ENCODE results near the gene MORC3. TPM values are rescaled to one million over a fixed set of nuclear protein-coding genes. Genes with fewer than 3 reads are reported as not detected.

MORC3 gene
- polyA plus RNA-seq, 1 donor (not counting 4 experiments of a cell fraction or from before 2014, with no cell fraction given) = 38.1 TPM

GRCh38 chr21:36320421-36321324 lies 676 bp downstream of the MORC3 start:
- TF ChIP-seq CTCF (optimal IDR thresholded peaks at IDR 0.05 in 1 of 3, IDR thresholded peaks at IDR 0.05 in 1 of 3, conservative IDR thresholded peaks at IDR 0.05 in 1 of 3; ENCODE audit: extremely low read depth in 1 of 3, insufficient read depth in 2 of 3, low read length in 3 of 3) (no peak), EZH2 (IDR thresholded peaks at IDR 0.05; ENCODE audit: low read length) (no peak)
- no peaks in the 10 kb centered on the region for H3K27me3 ChIP-seq (ENCODE audit: control insufficient read depth, extremely low read depth, insufficient read depth, low read length)
- peaks cover 28% of the 10 kb centered on the region for H3K4me1 ChIP-seq (ENCODE audit: control insufficient read depth, extremely low read depth, insufficient read depth, low read length)
- H3K9ac ChIP-seq (ENCODE audit: control insufficient read depth, extremely low read depth, insufficient read depth, low read length) = peak overlapping the region; percentile 88
- peak overlapping the region; percentile 84 for H3K4me2 ChIP-seq (ENCODE audit: control insufficient read depth, extremely low read depth, insufficient read depth, low read depth, low read length)
- H3K4me3 ChIP-seq (ENCODE audit: control insufficient read depth in 2 of 3, extremely low read depth in 1 of 3, insufficient read depth in 2 of 3, low read depth in 1 of 3, low read length in 3 of 3) = peak overlapping the region; percentile 91 to 98 (median 93)
- H3K9me3 ChIP-seq (ENCODE audit: control insufficient read depth, low read depth, low read length) = no peaks in the 10 kb centered on the region
- H3K36me3 ChIP-seq (ENCODE audit: control insufficient read depth in 2 of 2, extremely low read depth in 1 of 2, insufficient read depth in 2 of 2, low read length in 2 of 2) = peaks cover 3 to 6% of the 10 kb centered on the region in 2 experiments
- peaks cover 50% of the 10 kb centered on the region for H3K79me2 ChIP-seq (ENCODE audit: control insufficient read depth, insufficient read depth, low read length)
- DNase-seq (ENCODE audit: low read depth, low spot score) (no peak), FAIRE-seq (peak; percentile 46)
- H3K9me1 ChIP-seq (ENCODE audit: control insufficient read depth, extremely low read depth, insufficient read depth, low read length) = peaks cover 2% of the 10 kb centered on the region
- peak overlapping the region; percentile 30 for H2AFZ ChIP-seq (ENCODE audit: control insufficient read depth, low read length)
- peak overlapping the region; percentile 98 for H3K27ac ChIP-seq (ENCODE audit: control insufficient read depth, insufficient read depth, low read length)
- H4K20me1 ChIP-seq (ENCODE audit: control insufficient read depth, extremely low read depth, insufficient read depth, low read length) = no peaks in the 10 kb centered on the region
- dilution Hi-C loops (cut with MboI; ENCODE audit: extremely low pct_ligation_motif_present, low sequenced_read_pairs) = no loop called here

DNA sequence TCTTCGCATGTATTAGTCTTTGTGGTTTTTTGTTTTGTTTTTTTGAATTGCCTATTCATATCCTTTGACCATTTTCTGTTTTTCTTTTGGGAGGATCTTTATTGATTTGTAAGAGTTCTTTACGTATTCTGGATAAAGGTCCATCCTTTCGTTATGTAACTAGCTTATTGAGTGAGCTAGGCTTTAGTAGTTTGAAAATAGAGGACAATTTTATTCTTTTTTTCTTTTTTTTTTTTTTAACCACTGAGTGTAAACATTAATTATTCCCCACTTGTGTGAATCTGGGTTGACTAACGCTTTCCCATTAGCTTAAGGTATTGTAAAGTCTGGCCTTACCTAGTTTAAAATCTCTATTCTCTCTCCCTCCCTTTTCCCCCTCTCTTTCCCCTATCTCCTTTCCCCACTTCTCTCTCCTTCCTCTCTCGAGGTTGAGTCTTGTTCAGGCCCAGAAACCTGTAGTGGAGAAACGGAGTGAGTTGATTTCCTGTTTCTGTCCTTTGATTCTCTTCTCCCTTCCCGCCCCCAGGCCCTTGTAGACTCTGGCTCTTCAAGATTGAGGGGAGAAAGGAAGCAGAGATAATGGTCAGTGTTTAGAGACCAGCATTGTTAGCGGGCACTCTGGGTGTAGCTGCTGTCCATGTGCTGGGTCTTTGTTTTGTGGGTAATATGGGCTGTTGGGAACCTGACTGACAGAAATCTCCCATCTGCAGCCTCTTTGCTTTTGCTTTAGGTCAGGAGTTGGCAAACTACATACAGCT lies 1.5 kb downstream of the MORC3 start:
- H3K4me3 ChIP-seq (ENCODE audit: control insufficient read depth in 2 of 3, extremely low read depth in 1 of 3, insufficient read depth in 2 of 3, low read depth in 1 of 3, low read length in 3 of 3) = peak overlapping the region; percentile 91 to 98 (median 93)
- peaks cover 2% of the 10 kb centered on the region for H3K9me1 ChIP-seq (ENCODE audit: control insufficient read depth, extremely low read depth, insufficient read depth, low read length)
- no peaks in the 10 kb centered on the region for H3K9me3 ChIP-seq (ENCODE audit: control insufficient read depth, low read depth, low read length)
- no peaks in the 10 kb centered on the region for H3K27me3 ChIP-seq (ENCODE audit: control insufficient read depth, extremely low read depth, insufficient read depth, low read length)
- peak overlapping the region; percentile 98 for H3K27ac ChIP-seq (ENCODE audit: control insufficient read depth, insufficient read depth, low read length)
- FAIRE-seq (peak; percentile 26), DNase-seq (ENCODE audit: low read depth, low spot score) (no peak)
- no peak overlapping the region for H2AFZ ChIP-seq (ENCODE audit: control insufficient read depth, low read length)
- H3K4me2 ChIP-seq (ENCODE audit: control insufficient read depth, extremely low read depth, insufficient read depth, low read depth, low read length) = peak overlapping the region; percentile 84
- peaks cover 55% of the 10 kb centered on the region for H3K79me2 ChIP-seq (ENCODE audit: control insufficient read depth, insufficient read depth, low read length)
- dilution Hi-C loops (cut with MboI; ENCODE audit: extremely low pct_ligation_motif_present, low sequenced_read_pairs) = no loop called here
- H4K20me1 ChIP-seq (ENCODE audit: control insufficient read depth, extremely low read depth, insufficient read depth, low read length) = no peaks in the 10 kb centered on the region
- peaks cover 36% of the 10 kb centered on the region for H3K4me1 ChIP-seq (ENCODE audit: control insufficient read depth, extremely low read depth, insufficient read depth, low read length)
- peak overlapping the region; percentile 88 for H3K9ac ChIP-seq (ENCODE audit: control insufficient read depth, extremely low read depth, insufficient read depth, low read length)
- peaks cover 3 to 6% of the 10 kb centered on the region in 2 experiments for H3K36me3 ChIP-seq (ENCODE audit: control insufficient read depth in 2 of 2, extremely low read depth in 1 of 2, insufficient read depth in 2 of 2, low read length in 2 of 2)
- TF ChIP-seq CTCF (optimal IDR thresholded peaks at IDR 0.05 in 1 of 3, IDR thresholded peaks at IDR 0.05 in 1 of 3, conservative IDR thresholded peaks at IDR 0.05 in 1 of 3; ENCODE audit: extremely low read depth in 1 of 3, insufficient read depth in 2 of 3, low read length in 3 of 3) = no peak
- TF ChIP-seq EZH2 (IDR thresholded peaks at IDR 0.05; ENCODE audit: low read length) = no peak

Measured in keratinocyte (primary cell).